GM19438 (cell line): ENCODE data around the gene GRM4.
"Not testable (repeated sequence)": the region's sequence is repeated elsewhere in the genome, so short reads cannot be mapped to it uniquely, and the experiment has no call there.

Source experiments
- ATAC-seq: cut with Tn5 transposase; IDR thresholded peaks from one replicate; pipeline ENCODE4 v1.9.1; 2021; ENCODE audit warnings: low read depth; ENCODE audit not compliant: unreplicated experiment

GRM4 gene

DNA sequence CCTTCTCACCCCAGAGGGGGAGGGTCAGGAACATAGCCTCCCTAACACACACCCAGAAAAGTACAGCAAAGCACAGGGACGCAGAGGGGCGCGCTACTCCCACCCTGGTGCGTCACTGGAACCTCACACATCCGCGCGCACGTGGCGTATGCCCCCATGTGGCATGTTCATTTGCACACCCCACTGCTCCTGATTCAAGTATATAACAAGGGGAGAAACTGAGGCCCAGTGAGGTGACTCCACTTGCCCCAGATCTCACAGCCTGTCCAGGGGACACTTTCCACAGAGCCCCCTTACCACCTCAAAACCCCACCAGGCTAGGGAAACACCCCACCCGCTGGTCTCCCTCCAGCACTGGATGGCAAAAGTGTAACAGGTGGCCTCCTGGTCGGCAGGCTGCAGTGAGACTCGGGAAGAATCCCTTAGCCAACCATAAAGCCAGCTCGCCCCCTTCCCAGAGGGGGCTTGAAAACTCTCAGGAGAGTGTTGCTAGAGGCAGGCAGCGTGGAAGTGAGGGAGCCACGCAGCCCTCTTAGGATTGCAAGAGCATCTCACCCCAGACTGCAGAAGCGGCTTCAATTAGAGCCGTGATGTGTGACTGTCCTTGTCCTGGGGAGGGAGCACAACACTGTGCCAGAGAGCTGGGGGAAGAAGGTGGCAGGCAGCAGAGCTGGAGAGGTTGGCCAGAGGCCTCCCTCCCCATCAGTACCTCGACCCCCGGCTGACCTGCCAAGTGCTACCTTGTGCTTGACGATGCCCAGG is at the start of gene GRM4:
Gene GRM4, minus strand, starts transcription at position 67 of the 762 bp plus-strand sequence. CDS start 12,591 bp downstream, outside the sequence.
- ATAC-seq, result no peak

DNA sequence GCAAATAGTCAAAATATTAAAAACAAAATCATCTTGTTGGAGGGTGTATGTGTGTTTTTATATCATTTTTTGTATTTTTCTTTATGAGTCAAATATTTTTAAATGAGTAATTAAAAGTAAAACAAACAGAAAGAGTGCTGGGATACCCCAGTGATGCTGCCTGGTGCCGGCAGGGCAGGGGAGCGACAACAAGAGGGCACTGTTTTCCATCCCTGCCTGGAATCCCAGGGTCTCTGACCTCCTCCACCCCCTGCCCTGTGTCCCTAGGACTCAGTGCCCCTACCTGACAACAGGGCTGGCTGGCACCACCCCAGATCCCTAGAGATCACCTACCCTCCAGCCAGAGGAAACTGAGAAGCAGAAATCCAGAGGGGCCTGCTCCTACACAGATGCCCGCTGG is 48.9 kb upstream of the GRM4 start:
- no peak for ATAC-seq

DNA sequence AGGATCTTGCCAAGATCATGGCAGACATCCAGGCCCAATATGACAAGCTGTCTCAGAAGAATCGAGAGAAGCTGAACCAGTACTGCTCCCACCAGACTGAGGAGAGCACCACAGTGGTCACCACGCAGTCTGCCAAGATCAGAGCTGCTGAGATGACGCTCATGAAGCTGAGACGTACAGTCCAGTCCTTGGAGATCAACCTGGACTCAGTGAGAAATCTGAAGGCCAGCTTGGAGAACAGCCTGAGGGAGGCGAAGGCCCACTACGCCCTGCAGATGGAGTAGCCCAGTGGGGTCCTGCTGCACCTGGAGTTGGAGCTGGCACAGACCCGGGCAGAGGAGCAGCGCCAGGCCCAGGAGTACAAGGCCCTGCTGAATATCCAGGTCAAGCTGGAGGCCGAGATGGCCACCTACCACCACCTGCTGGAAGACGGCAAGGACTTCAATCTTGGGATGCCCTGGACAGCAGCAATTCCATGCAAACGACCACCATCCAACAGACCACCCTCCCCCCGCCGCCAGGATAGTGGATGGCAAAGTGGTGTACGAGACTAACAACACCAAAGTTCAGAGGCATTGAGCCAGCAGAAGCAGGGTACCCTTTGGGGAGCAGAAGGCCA is 44.7 kb upstream of the GRM4 start:
- no peak for ATAC-seq

DNA sequence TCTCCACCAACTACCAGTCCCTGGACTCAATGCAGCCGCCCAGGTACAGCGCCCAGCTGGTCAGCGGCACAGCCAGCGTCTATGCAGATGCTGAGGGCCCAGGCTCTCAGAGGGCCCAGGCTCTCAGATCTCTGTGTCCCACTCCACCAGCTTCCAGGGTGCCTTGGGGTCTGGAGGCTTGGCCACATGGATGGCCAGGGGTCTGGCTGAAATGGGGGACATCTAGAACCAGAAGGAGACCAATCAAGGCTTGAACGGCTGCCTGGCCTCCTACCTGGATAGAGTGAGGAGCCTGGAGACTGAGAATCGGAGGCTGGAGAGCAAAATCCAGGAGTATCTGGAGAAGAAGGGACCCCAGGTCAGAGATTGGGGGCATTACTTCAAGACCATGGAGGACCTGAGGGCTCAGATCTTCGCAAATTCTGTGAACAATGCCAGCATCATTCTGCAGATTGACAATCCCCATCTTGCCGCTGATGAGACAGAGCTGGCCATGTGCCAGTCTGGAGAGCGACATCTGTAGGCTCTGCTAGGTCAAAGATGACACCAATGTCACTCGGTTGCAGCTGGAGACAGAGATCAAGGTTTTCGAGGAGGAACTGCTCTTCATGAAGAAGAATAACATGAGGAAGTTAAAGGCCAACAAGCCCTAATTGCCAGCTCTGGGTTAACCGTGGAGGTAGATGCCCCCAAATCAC is 44.1 kb upstream of the GRM4 start:
- no peak for ATAC-seq

DNA sequence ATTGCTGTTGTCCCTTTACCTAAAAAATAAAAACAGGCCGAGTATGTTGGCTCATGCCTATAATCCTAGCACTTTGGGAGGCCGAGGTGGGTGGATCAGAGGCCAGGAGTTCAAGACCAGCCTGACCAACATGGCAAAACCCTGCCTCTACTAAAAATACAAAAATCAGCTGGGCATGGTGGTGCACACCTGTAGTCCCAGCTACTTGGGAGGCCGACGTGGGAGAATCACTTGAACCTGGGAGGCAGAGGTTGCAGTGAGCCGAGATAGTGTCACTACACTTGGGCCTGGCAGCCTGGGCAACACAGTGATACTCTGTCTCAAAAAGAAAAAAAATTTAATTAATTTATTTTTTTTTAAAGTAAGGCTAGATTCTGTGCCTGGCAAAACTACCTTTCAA is 38.8 kb upstream of the GRM4 start:
- ATAC-seq, result not testable (repeated sequence)

DNA sequence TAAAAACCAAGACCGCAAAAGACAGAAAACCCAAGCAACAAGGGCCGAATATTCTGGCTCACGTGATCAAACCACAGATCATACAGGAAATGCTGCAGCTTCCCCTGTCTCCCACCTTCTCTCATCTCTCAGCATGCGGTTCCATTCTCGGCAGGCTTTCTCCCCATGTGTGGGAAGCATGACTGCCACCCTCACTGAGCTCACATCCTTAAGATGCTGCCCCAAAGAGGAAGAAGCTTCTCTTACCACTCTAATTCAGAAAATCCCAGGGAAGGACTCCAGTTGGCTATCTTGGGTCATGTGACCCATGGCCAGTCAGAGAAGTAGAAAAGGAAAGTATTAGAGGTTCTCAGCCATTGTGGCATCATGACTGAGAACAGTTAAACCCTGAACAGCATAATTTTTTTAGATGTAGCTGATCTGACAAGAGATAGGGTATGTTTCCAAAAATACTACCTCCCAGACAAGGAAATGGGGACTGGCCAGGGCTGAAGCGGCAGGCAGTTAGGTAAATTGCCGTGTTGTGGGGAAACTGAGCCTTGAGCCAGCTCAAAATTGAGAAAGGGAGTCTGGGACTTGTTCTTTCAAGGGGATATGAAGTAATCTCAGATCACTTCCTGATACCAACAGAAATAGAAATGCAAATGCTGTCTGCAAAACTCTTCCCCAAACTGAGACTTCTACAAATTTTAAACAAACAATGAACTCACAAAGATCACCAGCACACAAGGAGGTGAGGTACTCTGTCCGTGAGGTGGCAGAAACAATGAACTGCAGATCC is 37.1 kb upstream of the GRM4 start:
- no peak for ATAC-seq

DNA sequence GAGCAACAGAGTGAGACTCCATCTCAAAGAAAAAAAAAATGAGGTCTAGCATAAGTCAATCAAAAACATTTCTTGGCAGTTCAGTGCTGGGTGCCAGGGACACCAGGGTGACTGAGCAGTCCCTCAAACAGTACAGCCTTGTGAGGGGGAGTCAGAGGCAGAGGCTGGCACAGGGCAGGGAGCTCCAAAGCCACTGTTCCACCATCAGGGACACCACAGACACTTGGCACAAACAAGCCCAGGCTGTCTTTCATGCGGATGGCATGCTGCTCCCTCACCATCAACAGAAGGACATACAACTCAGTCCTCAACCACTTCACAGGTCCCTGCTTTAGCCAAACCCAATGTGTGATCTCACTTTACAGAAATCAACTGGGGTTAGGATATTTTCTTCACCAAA is 36.0 kb upstream of the GRM4 start:
- no peak for ATAC-seq

DNA sequence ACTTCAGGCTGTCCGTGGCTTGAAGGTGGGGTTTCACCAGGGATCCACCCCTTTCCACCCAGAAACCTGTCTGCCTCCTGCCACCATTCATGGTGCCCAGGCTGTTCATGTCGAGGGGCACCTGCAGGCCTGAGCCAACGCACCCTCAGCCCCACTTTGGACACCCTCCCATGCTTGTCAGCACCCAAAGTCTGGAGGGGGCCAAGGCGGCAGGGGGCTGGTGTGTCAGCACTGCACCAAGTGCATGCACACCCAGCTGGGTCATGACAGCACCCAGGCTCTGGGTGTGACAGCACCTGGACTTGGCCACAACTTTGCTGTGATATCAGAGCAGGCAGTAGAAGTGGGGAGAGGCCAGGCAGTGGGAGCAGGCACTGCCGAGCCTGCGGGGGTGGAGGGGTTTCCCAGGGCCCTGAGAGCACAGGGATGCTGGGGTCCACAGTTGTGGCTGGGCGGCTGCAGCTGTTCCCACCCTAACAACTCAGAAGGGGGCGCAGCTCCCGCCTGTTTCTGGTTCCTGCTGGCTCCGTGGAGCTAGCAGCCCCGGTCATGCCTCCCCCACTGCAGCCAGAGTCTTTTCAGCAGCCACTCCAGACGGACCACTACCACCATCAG is 33.3 kb upstream of the GRM4 start:
- no peak for ATAC-seq

DNA sequence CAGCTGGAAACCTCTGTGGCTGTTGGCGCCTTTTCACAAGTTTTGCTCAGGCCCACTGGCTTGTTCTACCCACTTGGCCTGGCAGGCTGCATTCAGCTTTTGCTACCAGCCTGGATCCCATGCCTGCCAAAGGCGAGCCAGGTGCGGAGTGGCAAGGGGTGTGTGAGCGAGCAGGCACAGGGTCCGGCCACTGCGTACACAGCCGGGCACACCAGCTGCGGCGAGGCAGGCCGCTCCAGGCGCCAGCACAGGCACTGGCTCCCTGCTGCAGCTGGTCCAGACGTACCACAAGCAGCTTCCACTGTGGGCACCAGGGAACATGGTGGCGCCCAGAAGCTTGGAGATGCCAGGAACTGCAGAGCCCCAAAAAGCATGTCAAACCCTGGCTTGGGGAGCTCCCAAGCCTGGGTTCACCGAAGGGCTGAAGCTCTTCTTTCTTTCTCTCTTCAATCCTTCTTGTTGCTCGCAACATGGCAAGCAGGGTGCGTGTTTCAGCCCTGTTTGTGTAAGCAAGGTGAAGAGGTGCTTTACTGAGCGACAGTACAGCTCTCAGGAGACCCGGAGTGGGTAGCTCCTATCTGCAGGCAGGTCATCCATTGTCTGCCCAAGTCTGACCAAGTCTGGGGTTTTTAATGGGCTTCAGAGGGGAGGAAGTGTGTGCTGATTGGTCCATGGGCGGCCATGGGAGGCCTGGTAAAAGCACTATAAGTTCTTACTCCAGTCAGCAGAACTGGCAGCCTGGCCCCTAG is 32.6 kb upstream of the GRM4 start:
- ATAC-seq, result no peak

DNA sequence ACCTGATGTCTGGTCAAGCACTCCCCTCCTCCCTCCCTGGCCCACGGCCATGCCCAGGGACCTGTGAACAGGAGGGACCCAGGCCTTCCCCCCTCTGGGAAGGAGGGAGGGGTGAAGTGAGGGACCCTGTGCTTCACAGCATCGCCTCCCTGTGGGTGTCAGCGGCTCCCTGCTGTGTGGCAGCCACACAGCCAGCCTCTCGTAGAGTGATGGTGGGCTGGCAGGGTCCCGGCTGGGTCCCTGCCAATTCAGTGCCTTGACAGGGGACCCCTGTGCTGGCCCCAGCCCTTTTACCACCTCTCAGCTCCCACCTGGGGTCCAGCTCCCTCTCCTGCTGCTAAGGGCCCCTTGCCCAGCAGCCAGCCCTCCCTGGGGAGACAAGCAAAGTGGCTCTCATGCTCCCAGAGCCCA is 31.3 kb upstream of the GRM4 start:
- ATAC-seq, result no peak

DNA sequence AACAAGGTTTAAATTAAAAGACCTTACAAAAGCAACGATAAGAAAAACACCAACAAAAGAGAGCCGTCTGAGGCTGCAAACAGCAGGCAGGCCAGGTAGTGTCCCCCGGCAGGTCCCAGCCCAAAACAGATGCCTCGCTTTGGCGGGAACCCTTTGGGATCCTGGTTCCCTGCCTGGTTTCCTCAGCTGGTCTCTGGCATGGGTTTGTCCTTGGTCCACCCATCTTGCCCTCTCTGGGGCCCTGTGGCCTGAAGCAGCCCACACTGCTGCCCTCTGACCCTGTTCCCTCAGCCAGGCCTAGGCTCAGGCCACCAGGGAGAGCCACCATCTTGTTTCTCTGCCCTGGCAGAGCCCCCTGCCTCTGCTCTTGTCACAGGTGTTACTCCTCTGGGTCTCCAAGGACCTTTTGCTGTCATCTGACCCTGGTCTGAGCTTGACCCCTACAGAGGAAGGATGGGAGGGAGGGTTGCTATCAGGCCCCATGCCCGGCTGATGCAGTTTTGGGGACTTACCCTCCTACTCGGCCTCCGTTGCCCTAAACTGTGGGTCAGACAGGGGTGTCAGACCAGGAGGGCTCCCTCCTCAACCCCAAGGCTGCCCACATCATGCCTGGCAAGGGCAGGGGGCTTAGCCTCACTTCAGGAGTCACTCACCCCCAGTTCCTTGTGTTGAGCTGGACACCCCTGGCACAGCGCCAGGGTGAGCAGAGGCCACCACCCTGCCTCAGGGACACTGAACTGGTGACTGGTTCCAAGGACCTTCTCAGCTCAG is 30.6 kb upstream of the GRM4 start:
- ATAC-seq, result no peak

DNA sequence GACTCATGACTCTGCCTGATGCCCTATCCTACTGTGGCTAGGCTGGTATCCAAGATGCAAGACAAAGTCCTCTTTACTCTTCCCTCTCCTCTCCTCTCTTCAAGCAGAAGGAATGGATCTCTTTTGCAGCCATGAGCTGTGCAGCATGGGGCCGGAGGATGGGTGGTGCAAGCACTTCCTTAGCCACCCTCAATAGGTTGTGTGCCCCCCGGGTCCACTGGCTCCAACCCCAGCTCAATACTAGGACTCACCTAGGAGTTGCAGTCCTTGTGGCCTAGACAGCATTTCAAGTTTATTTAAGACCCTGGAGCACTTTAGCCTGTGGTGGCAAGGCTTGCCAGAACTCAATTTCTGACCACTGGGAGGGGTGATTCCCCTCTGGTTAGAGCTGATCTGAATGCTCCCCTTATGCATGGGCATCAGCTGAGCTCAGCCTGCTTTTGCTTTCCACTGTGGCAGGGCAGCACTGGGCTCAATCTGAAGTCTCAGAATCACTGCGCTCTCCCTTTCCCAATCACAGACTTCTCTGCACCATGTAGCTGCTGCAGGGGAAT is 29.0 kb upstream of the GRM4 start:
- ATAC-seq, result no peak

DNA sequence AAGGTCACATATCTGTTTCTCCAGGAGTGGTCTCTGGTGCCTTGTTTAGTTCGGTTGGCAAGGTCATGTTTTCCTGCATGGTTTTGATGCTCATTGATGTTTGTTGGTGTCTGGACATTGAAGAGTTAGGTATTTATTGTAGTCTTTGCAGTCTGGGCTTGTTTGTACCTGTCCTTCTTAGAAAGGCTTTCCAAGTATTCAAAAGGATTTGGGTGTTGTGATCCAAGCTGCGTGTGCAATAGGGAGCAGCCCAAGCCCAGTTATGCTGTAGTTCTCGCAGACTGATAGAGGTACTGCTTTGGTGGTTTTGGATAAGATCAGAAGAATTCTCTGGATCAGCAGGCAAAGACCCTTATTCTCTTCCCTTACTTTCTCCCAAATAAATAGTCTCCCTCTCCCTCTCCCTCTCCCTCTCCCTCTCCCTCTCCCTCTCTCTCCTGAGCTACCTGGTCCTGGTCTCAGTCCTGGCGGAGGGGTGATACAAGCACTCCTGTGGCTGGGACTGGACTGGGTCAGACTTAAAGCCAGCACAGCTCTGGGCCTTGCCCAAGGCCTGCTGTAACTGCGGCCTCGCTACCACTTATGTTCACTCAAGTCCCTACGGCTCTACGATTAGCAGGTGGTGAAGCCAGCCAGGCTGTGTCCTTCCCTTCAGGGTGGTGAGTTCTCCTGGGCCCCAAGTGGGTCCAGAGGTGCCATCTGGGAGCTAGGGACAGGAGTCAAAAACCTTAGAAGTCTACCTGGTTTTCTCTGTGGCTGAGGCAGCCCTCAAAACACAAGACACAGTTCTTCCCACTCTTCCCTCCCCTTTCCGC is 27.3 kb upstream of the GRM4 start:
- ATAC-seq, result no peak

DNA sequence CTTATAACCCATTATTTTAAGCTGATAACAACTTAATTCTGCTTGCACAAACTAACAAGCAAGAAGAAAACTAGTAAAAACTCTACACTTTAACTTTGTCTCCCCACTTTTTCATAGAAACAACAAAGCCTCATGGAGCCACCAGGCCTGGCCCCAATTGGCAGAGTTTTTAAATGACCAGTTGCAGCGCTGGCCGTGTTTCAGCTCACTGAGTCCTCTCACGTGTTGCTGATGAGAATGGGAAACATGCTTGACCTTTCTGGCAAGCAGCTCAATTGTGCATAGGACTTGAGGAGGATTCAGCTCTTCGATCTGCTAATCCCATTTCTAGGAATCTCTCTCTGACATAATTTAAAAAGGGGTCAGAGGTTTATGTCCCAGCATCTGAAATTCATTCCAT is 24.5 kb upstream of the GRM4 start:
- ATAC-seq, result no peak

DNA sequence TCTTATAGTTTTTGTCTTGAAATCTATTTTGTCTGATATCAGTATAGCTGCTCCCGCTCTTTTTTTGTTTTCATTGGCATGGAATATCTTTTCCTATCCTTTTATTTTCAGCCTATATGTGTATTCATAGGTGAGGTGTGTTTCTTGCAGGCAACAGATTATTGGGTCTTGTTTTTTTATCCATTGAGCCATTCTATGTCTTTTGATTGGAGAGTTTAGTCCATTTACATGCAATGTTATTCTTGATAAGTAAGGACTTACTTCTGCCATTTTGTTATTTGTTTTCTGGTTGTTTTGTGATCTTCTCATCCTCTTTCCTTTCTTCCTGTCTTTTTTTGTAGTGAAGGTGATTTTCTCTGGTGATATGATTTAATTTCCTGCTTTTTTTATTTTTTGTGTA is 24.0 kb upstream of the GRM4 start:
- ATAC-seq, result no peak

DNA sequence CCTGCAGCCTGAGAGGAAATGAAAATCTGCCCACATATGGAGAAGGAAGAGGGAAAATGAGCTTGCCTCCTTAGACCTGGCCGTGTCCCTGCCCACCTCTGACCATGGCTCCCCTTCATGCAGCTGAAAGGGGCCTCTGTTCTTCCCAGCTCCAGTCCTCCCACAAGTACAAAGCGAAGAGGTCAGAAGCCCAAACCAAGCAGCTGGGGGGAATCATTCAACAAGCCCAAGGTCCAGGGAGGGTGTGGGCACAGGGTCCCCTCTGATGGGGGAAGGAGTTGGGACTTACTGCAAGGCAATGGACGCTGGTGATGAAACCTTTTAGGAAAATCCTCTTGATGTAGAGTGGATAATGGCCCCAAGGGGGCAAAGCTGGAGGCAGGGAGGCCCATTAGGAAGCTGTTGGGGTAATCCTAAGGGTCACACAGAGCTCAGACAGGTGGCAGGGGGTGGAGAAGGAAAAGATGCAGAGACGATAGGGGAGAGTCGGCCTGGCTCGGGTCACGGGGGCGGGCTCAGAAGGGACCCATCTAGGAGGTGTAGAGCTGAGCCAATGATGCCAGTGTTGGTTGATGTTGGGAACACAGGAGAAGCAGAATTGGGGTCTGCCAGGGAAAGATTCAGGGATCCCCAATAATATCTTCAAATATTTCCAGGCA is 16.1 kb upstream of the GRM4 start:
- ATAC-seq, result no peak

DNA sequence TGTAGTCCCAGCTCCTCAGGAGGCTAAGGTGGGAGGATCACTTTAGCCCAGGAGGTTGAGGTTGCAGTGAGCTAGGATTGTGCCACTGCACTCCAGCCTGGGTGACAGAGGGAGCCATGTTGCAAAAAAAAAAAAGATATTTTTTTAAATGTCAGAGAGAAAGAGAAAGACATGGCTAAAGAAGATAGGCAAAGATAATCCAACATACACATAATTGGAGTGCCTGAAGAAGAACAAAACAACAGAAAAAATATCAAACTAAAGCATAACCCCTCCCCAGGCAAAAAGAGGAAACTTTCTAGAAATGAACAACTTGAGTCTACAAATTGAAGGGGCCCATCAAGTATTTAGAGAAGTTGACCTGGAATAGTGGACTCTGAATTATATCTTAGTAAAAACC is 14.0 kb upstream of the GRM4 start:
- no peak for ATAC-seq

DNA sequence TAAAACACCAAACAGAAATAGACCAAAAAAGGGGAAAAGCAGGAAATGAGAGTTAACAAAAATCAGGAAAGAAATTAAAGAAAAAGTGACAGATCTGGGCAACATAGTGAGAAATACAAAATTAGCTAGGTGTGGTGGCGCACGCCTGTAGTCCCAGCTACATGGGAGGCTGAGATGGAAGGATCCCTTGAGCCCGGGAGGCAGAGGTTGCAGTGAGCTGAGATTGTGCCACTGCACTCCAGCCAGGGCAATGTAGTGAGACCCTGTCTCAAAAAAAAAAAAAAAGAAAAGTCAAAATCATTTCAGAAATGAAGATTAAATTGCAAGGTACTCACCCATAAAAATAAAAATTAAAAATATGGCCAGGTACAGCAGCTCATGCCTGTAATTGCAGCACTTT is 13.0 kb upstream of the GRM4 start:
- no peak for ATAC-seq
